ENCODE data around the gene TSPO2.

Gene TSPO2

DNA sequence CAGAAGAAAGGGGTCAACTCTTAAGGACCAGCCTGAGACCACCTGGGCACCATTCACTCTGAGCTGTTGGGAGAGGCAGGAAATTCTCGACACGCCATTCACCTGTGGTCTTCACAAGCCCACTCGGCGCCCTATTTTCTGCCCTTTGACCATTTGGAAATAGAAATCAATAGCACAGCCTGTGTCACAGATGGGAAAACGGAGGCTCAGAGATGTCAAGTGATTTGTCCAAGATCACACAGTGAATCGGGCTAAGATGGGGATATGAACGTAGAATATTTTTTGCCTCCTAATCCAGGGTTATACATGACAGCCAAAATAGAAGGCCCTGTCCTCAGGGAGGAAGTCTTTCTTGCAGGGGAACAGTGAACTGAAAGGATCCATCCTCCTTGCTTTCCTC lies 7.7 kb downstream of the TSPO2 start:
- H2BK120ac ChIP-seq (ENCODE audit: low read depth, low read length), result no peak overlapping the region
- H3K23ac ChIP-seq (ENCODE audit: low read depth, low read length, poor library complexity), result no peak overlapping the region
- no peak overlapping the region for H2BK5ac ChIP-seq (ENCODE audit: low read length)
- no peaks in the 10 kb centered on the region for H3K36me3 ChIP-seq (replicated peaks in 1 of 2; ENCODE audit: control insufficient read depth in 2 of 2, insufficient read depth in 2 of 2, low read length in 2 of 2)
- no peak overlapping the region for H3K9ac ChIP-seq (ENCODE audit: low read depth, low read length, poor library complexity)
- H3K18ac ChIP-seq (ENCODE audit: low read length), result no peak overlapping the region
- H2AFZ ChIP-seq (ENCODE audit: low read length), result no peak overlapping the region
- no peak overlapping the region for H4K8ac ChIP-seq (ENCODE audit: low read depth, low read length)
- no peak overlapping the region for H4K91ac ChIP-seq (ENCODE audit: low read depth, low read length, poor library complexity)
- no peak for DNase-seq (ENCODE audit: low spot score)
- no peak overlapping the region for H3K27ac ChIP-seq (replicated peaks; ENCODE audit: low read length)
- H3K9me3 ChIP-seq (replicated peaks in 1 of 2; ENCODE audit: control insufficient read depth in 2 of 2, insufficient read depth in 1 of 2, low read depth in 1 of 2, low read length in 2 of 2), result no peaks in the 10 kb centered on the region
- no peak overlapping the region for H2BK15ac ChIP-seq (ENCODE audit: low read length)
- peaks cover 4 to 5% of the 10 kb centered on the region in 2 donors for H3K4me1 ChIP-seq (ENCODE audit: control insufficient read depth in 2 of 2, insufficient read depth in 1 of 2, low read depth in 1 of 2, low read length in 2 of 2)
- H3K14ac ChIP-seq (ENCODE audit: low read length), result no peak overlapping the region
- H3K79me1 ChIP-seq (ENCODE audit: low read depth, low read length), result no peaks in the 10 kb centered on the region
- H3K27me3 ChIP-seq (ENCODE audit: control insufficient read depth in 3 of 3, insufficient read depth in 3 of 3, low read depth in 1 of 3, low read length in 3 of 3), result no peaks in the 10 kb centered on the region
- no peak overlapping the region for H3K4me2 ChIP-seq (ENCODE audit: insufficient read depth, low read length, poor library complexity, severe bottlenecking)
- no peak overlapping the region for H3K4me3 ChIP-seq (ENCODE audit: low read length in 2 of 2)
- H3K4ac ChIP-seq (ENCODE audit: low read length), result no peak overlapping the region
- no CpG with 5 or more reads among the region's 7 CpGs for WGBS, 2 donors (ENCODE audit: extremely low coverage in 2 of 2, insufficient read length in 2 of 2, insufficient replicate concordance in 1 of 2)
- H2AK5ac ChIP-seq (ENCODE audit: low read depth, low read length), result no peak overlapping the region
- H2BK12ac ChIP-seq (ENCODE audit: low read length), result no peak overlapping the region

DNA sequence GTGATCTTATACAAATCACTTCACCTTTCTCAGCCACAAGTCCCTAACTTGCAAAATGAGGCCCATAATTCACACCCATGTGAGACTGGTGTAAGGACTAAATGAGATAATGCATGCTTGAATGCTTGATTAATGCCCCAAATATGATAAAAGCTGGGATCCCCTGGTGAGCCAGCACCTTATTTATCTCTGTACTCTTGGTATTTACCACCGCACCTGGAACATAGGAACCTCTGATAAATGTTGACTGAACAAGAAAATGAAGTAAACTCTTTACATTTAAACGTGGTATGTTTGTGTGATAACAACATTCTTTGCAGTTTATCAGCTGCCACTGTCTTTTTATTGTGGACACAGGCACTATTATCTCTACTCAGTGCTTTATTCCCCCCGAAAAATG lies 8.3 kb downstream of the TSPO2 start:
- H2BK120ac ChIP-seq (ENCODE audit: low read depth, low read length), result no peak overlapping the region
- no peak for DNase-seq (ENCODE audit: low spot score)

DNA sequence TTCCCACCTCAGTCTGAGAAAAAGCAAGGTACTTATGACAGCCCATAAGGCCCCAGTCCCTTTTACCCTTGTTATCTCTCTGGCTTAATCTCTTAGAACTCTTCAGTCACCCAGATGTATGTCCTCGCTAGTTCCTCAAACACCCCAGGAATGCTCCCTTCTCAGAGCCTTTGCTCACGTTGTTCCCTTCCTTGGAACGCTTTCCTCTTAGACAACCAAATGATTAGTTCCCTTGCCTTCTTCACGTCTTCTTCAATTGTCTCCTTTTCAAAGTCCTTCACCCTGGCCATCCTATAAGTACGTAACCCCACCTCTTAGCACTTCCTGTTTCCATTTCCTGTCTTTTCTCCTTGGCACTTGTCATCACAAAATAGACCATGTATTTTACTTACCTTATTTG lies 9.6 kb downstream of the TSPO2 start:
- H2BK12ac ChIP-seq (ENCODE audit: low read length), result no peak overlapping the region
- no peak overlapping the region for H3K9ac ChIP-seq (ENCODE audit: low read depth, low read length, poor library complexity)
- H3K27me3 ChIP-seq (ENCODE audit: control insufficient read depth in 3 of 3, insufficient read depth in 3 of 3, low read depth in 1 of 3, low read length in 3 of 3), result no peaks in the 10 kb centered on the region
- H3K4me3 ChIP-seq (ENCODE audit: low read length in 2 of 2), result no peak overlapping the region
- peak overlapping the region; percentile 4 for H2AFZ ChIP-seq (ENCODE audit: low read length)
- no peak overlapping the region for H3K4me2 ChIP-seq (ENCODE audit: insufficient read depth, low read length, poor library complexity, severe bottlenecking)
- no peak overlapping the region for H2BK120ac ChIP-seq (ENCODE audit: low read depth, low read length)
- H2BK15ac ChIP-seq (ENCODE audit: low read length), result no peak overlapping the region
- no peak overlapping the region for H3K14ac ChIP-seq (ENCODE audit: low read length)
- H2BK5ac ChIP-seq (ENCODE audit: low read length), result no peak overlapping the region
- no peak overlapping the region for H3K4ac ChIP-seq (ENCODE audit: low read length)
- no peaks in the 10 kb centered on the region for H3K36me3 ChIP-seq (replicated peaks in 1 of 2; ENCODE audit: control insufficient read depth in 2 of 2, insufficient read depth in 2 of 2, low read length in 2 of 2)
- no peak overlapping the region for H3K27ac ChIP-seq (replicated peaks; ENCODE audit: low read length)
- no peak for DNase-seq (ENCODE audit: low spot score)
- no peak overlapping the region for H2AK5ac ChIP-seq (ENCODE audit: low read depth, low read length)
- no peak overlapping the region for H4K8ac ChIP-seq (ENCODE audit: low read depth, low read length)
- H3K9me3 ChIP-seq (replicated peaks in 1 of 2; ENCODE audit: control insufficient read depth in 2 of 2, insufficient read depth in 1 of 2, low read depth in 1 of 2, low read length in 2 of 2), result no peaks in the 10 kb centered on the region
- no CpG with 5 or more reads among the region's 5 CpGs for WGBS, 2 donors (ENCODE audit: extremely low coverage in 2 of 2, insufficient read length in 2 of 2, insufficient replicate concordance in 1 of 2)
- peaks cover 4 to 5% of the 10 kb centered on the region in 2 donors for H3K4me1 ChIP-seq (ENCODE audit: control insufficient read depth in 2 of 2, insufficient read depth in 1 of 2, low read depth in 1 of 2, low read length in 2 of 2)
- H3K23ac ChIP-seq (ENCODE audit: low read depth, low read length, poor library complexity), result no peak overlapping the region
- H3K18ac ChIP-seq (ENCODE audit: low read length), result no peak overlapping the region
- H4K91ac ChIP-seq (ENCODE audit: low read depth, low read length, poor library complexity), result no peak overlapping the region
- H3K79me1 ChIP-seq (ENCODE audit: low read depth, low read length), result no peaks in the 10 kb centered on the region

More for the DNA sequence above, 8.3 kb downstream of the TSPO2 start:
- H4K91ac ChIP-seq (ENCODE audit: low read depth, low read length, poor library complexity), result no peak overlapping the region
- H3K36me3 ChIP-seq (replicated peaks in 1 of 2; ENCODE audit: control insufficient read depth in 2 of 2, insufficient read depth in 2 of 2, low read length in 2 of 2), result no peaks in the 10 kb centered on the region
- H3K9me3 ChIP-seq (replicated peaks in 1 of 2; ENCODE audit: control insufficient read depth in 2 of 2, insufficient read depth in 1 of 2, low read depth in 1 of 2, low read length in 2 of 2), result no peaks in the 10 kb centered on the region
- H2BK12ac ChIP-seq (ENCODE audit: low read length), result no peak overlapping the region
- no peak overlapping the region for H3K14ac ChIP-seq (ENCODE audit: low read length)
- H2AK5ac ChIP-seq (ENCODE audit: low read depth, low read length), result no peak overlapping the region
- H3K4me3 ChIP-seq (ENCODE audit: low read length in 2 of 2), result no peak overlapping the region
- no peak overlapping the region for H3K18ac ChIP-seq (ENCODE audit: low read length)
- no peaks in the 10 kb centered on the region for H3K27me3 ChIP-seq (ENCODE audit: control insufficient read depth in 3 of 3, insufficient read depth in 3 of 3, low read depth in 1 of 3, low read length in 3 of 3)
- no CpG with 5 or more reads among the region's 3 CpGs for WGBS, 2 donors (ENCODE audit: extremely low coverage in 2 of 2, insufficient read length in 2 of 2, insufficient replicate concordance in 1 of 2)
- H2BK5ac ChIP-seq (ENCODE audit: low read length), result no peak overlapping the region
- no peak overlapping the region for H3K4me2 ChIP-seq (ENCODE audit: insufficient read depth, low read length, poor library complexity, severe bottlenecking)
- no peak overlapping the region for H2BK15ac ChIP-seq (ENCODE audit: low read length)
- no peak overlapping the region for H4K8ac ChIP-seq (ENCODE audit: low read depth, low read length)
- peaks cover 4 to 5% of the 10 kb centered on the region in 2 donors for H3K4me1 ChIP-seq (ENCODE audit: control insufficient read depth in 2 of 2, insufficient read depth in 1 of 2, low read depth in 1 of 2, low read length in 2 of 2)
- H3K23ac ChIP-seq (ENCODE audit: low read depth, low read length, poor library complexity), result no peak overlapping the region
- H2AFZ ChIP-seq (ENCODE audit: low read length), result no peak overlapping the region
- H3K4ac ChIP-seq (ENCODE audit: low read length), result no peak overlapping the region
- H3K79me1 ChIP-seq (ENCODE audit: low read depth, low read length), result no peaks in the 10 kb centered on the region
- no peak overlapping the region for H3K9ac ChIP-seq (ENCODE audit: low read depth, low read length, poor library complexity)
- no peak overlapping the region for H3K27ac ChIP-seq (replicated peaks; ENCODE audit: low read length)

DNA sequence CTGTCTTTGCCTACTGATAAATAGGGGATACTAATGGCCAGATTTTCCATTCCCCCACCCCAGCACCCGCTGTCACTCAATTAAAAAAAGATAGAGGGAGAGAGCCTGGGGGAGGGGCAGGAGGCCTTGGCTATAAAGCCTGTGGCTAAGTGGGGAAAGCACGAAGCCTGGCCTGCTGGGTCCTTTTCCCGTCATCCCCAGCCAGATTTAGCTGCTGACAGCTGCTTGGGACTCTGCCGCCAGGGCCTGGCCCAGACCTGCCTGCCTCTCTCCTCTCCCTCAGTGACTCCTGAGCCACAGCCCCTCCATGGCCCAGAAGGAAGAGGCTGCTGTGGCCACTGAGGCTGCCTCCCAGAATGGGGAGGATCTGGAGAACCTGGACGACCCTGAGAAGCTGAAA lies 10.8 kb downstream of the TSPO2 start, which contains the start of gene APOBEC2:
Gene APOBEC2, plus strand, starts transcription at position 162 of the 400 bp plus-strand sequence. Its CDS starts 146 bp downstream, at position 308.
- Histone ChIP-seq H3K18ac (ENCODE audit: low read length) (peak within 1 kb of the TSS; percentile 49), H4K8ac (ENCODE audit: low read depth, low read length) (no peak within 1 kb of the TSS), H3K4me2 (ENCODE audit: insufficient read depth, low read length, poor library complexity, severe bottlenecking) (no peak within 1 kb of the TSS), H4K91ac (ENCODE audit: low read depth, low read length, poor library complexity) (no peak within 1 kb of the TSS), H3K14ac (ENCODE audit: low read length) (no peak within 1 kb of the TSS), H2AK5ac (ENCODE audit: low read depth, low read length) (no peak within 1 kb of the TSS), H2AFZ (ENCODE audit: low read length) (peak within 1 kb of the TSS; percentile 4), H3K9me3 (replicated peaks in 1 of 2; ENCODE audit: control insufficient read depth in 2 of 2, insufficient read depth in 1 of 2, low read depth in 1 of 2, low read length in 2 of 2) (no peaks in the 10 kb centered on the region), H3K4ac (ENCODE audit: low read length) (no peak within 1 kb of the TSS), H3K9ac (ENCODE audit: low read depth, low read length, poor library complexity) (peak within 1 kb of the TSS; percentile 45), H3K23ac (ENCODE audit: low read depth, low read length, poor library complexity) (no peak within 1 kb of the TSS), H3K79me1 (ENCODE audit: low read depth, low read length) (no peaks in the 10 kb centered on the region), H3K27me3 (ENCODE audit: control insufficient read depth in 3 of 3, insufficient read depth in 3 of 3, low read depth in 1 of 3, low read length in 3 of 3) (no peaks in the 10 kb centered on the region), H2BK15ac (ENCODE audit: low read length) (no peak within 1 kb of the TSS), H2BK5ac (ENCODE audit: low read length) (peak within 1 kb of the TSS; percentile 12), H2BK120ac (ENCODE audit: low read depth, low read length) (no peak within 1 kb of the TSS), H3K4me1 (ENCODE audit: control insufficient read depth in 2 of 2, insufficient read depth in 1 of 2, low read depth in 1 of 2, low read length in 2 of 2) (peaks cover 4 to 5% of the 10 kb centered on the region in 2 donors), H3K27ac (replicated peaks; ENCODE audit: low read length) (no peak within 1 kb of the TSS), H2BK12ac (ENCODE audit: low read length) (no peak within 1 kb of the TSS), H3K4me3 (ENCODE audit: low read length in 2 of 2) (no peak within 1 kb of the TSS), H3K36me3 (replicated peaks in 1 of 2; ENCODE audit: control insufficient read depth in 2 of 2, insufficient read depth in 2 of 2, low read length in 2 of 2) (no peaks in the 10 kb centered on the region)
- DNase-seq (ENCODE audit: low spot score), result no peak
- no CpG with 5 or more reads among the region's 5 CpGs for WGBS, 2 donors (ENCODE audit: extremely low coverage in 2 of 2, insufficient read length in 2 of 2, insufficient replicate concordance in 1 of 2)

All from neuronal stem cell (in vitro differentiated cells).